ENCODE results near the gene SLC66A1.
"Not testable (repeated sequence)": the region's sequence is repeated elsewhere in the genome, so short reads cannot be mapped to it uniquely, and the experiment has no call there.

Gene SLC66A1

DNA sequence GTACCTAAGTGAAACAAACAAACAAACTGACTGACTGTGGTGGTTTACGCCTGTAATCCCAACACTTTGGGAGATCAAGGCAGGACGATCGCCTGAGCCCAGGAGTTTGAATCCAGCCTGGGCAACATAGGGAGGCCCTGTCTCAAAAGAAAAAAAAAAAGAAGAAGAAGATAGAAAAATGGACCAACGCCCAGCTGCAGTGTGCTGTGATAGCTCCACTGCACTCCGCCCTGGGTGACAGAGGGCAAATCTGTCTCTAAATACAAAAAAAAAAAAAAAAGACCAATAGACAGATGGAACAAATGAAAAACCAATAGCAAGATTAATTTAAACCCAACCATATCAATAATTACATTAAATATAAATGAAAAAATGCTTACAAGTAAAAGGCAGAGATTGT is 37.5 kb upstream of the SLC66A1 start:
- H3K4me3 ChIP-seq (ENCODE audit: low read depth, low read length): no peak overlapping the region
- no peak for DNase-seq (ENCODE audit: low read depth)
- TF ChIP-seq, protein P1, sequence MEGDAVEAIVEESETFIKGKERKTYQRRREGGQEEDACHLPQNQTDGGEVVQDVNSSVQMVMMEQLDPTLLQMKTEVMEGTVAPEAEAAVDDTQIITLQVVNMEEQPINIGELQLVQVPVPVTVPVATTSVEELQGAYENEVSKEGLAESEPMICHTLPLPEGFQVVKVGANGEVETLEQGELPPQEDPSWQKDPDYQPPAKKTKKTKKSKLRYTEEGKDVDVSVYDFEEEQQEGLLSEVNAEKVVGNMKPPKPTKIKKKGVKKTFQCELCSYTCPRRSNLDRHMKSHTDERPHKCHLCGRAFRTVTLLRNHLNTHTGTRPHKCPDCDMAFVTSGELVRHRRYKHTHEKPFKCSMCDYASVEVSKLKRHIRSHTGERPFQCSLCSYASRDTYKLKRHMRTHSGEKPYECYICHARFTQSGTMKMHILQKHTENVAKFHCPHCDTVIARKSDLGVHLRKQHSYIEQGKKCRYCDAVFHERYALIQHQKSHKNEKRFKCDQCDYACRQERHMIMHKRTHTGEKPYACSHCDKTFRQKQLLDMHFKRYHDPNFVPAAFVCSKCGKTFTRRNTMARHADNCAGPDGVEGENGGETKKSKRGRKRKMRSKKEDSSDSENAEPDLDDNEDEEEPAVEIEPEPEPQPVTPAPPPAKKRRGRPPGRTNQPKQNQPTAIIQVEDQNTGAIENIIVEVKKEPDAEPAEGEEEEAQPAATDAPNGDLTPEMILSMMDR (conservative IDR thresholded peaks at IDR 0.05; ENCODE audit: low read depth, low read length): no peak

DNA sequence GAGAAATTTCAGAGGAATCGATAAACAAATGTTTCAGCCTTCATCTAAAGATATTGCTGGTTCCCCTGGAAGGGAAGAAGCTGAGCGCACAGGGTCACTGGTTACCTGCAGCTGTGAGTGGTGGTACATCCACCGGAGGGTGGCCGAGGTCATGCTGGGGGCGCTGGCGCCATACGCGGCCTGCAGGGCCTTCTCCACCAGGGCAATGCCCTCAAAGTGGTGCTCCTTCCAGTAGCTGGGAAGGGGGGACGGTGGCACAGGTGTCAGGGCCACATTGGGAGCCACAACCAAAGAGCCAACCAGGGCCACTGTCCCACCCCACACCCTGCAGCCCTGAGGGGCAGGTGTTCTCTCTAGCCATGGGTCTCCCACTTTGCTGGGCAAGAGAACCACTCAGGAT is 28.2 kb upstream of the SLC66A1 start:
- TF ChIP-seq, protein P1 (conservative IDR thresholded peaks at IDR 0.05; ENCODE audit: low read depth, low read length): no peak
- no peak for DNase-seq (ENCODE audit: low read depth)
- no peak overlapping the region for H3K4me3 ChIP-seq (ENCODE audit: low read depth, low read length)

DNA sequence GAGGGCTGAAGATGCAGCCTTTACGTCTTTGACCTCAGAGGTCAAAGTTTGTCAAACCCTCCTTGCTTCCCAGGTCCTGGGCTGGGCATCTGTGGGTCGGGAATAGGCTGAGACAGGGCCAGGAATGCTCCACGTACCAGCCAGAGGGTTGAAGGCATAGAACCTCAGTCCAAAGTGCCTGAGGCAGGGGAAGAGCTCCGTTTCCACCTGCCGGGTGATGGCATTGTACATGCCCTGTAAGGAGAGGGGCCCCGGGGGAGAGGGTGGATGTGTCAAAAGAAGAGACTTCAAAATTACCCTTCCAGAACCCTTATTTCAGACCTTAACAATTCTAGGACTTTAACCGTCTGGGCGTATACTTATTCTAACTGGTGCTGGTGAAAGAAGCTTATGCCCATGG is 27.2 kb upstream of the SLC66A1 start:
- no peak overlapping the region for H3K4me3 ChIP-seq (ENCODE audit: low read depth, low read length)
- TF ChIP-seq, protein P1 (conservative IDR thresholded peaks at IDR 0.05; ENCODE audit: low read depth, low read length): no peak
- no peak for DNase-seq (ENCODE audit: low read depth)

DNA sequence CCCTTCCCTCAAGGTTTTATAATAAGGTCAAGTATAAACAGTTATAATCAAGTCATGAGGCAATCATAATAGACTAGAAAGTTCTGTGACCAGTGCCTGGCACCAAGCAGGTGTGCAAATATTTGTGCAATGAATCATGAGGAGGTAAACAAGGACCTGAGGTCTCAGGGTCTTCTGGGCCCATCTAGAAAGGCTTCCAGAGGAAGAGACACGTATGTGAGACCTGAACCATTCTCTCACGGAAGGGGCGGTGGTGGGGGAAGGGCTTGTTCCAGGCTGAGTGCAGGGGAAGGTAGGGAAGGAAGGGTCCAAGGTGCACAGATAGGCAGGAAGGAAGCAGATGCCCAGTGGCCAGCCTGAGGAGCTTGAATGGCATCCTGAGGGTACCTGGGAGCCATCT is 26.8 kb upstream of the SLC66A1 start:
- H3K4me3 ChIP-seq (ENCODE audit: low read depth, low read length); DNase-seq (ENCODE audit: low read depth): not testable (repeated sequence)

DNA sequence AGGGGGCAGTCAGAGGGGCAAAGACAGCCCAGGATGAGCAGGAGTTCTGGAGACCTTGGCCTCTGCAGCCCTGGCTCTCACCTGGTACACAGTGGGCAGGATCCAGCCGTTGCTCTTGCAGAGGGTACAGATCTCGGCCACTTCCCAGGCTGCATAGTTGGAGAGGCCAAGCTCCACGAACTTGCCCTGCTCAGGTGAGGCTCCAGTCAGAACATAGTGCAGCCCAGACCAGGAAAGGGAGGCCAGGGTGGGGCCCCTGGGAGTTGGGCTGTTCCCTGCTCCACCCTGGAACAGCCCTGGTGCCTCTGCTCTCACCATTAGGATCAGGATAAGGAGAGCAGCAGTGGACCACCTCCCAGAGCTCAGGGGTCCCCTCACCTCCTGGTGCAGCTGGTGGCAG is 26.3 kb upstream of the SLC66A1 start:
- DNase-seq (ENCODE audit: low read depth); H3K4me3 ChIP-seq (ENCODE audit: low read depth, low read length): not testable (repeated sequence)

DNA sequence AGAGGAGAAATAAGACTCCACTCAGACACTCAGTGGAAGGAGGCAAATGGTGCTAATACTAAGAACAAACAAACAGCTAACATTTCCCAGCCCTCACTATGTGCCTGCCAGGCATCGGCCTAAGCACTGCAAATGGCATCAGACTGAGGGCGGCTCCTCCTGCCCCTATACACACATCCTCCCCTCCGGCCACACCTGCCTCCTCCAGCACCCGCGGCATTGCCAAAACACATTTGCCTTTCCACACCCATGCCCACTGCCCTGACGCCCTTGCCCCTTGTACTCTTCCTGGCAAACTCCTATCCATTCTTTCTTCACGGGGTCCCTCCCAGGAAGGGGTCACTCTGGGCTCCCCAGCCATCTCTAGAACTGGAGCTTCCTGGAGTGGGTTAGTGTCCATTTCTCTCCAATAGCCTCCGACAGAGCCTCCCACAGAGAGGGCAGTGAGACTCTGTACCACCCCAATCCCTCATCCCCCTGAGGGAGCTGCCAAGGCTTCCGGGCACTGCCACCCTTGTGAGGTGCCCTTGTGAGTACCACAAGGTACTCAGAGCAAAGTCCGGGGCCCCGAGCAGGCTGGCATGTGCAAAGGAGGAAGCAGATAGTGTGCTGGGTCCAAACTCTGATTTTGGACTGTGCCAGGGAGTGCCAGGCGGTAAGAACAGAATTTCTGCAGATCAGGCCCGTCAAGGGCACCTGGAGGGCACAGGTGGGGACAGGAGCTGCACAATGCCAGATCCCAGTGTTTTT is 24.5 kb upstream of the SLC66A1 start:
- no peak for DNase-seq (ENCODE audit: low read depth)
- H3K4me3 ChIP-seq (ENCODE audit: low read depth, low read length): no peak overlapping the region
- TF ChIP-seq, protein P1 (conservative IDR thresholded peaks at IDR 0.05; ENCODE audit: low read depth, low read length): no peak

DNA sequence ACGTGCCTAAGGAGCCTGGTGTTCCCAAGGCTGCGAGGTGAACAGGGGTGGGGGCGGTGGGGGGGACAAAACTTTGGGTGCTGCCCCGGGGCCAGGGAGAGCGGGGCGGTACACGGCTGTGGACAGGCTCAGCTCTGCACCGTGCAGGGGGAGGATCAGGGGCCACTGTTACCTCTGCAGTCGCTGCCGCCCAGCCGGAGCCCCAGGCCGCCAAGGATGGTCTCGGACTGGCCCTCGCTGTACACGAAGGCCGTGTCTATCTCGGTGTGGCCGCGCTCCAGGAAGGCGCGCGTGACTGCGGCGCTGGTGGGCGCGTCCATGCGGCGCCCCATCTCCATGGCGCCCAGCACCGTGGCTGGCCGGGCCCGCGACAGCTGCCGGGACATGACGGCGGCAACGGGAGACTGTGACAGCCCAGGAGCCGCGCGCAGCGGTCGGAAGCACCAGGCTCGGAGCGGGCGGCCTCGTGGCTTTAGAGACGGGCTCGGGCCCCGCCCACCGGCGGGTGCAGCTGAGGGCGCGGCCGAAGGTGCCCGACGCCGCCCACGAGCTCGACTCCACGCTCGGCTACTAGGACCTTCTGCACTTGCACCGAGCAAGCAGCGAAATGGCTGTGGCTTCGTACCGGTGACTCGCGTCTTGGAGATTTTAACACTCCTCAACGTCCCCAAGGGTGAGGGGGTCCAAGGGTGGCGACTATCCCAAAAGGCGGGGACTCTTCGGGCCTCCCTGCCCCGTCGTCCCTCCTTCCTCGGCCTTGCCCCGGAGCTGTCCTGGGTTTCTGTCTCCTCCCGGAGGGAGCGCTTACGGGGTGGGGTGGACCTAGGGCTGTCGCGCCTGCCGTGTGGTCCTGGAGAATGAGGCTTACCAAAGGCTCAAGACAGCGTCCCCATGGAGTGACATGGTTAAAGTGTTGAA is 23.5 kb upstream of the SLC66A1 start, which contains the start of gene AKR7A3:
Gene AKR7A3, minus strand, starts transcription at position 447 of the 918 bp plus-strand sequence. Its CDS starts 61 bp downstream, at position 386.
- peak; percentile 19 for DNase-seq (ENCODE audit: low read depth)
- peak within 1 kb of the TSS; percentile 48 for H3K4me3 ChIP-seq (ENCODE audit: low read depth, low read length)

DNA sequence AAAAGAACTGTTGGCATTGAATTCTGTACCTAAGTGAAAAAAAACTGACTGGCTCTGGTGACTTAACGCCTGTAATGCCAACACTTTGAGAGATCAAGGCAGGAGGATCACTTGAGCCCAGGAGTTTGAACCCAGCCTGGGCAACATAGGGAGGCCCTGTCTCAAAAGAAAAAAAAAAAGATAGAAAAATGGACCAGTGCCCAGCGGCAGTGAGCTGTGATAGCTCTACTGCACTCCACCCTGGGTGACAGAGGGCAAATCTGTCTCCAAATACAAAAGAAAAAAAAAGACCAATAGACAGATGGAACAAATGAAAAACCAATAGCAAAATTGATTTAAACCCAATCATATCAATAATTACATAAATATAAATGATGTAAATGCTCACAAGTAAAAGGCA is 22.9 kb upstream of the SLC66A1 start:
- no peak overlapping the region for H3K4me3 ChIP-seq (ENCODE audit: low read depth, low read length)
- no peak for DNase-seq (ENCODE audit: low read depth)

More for the DNA sequence above, 22.9 kb upstream of the SLC66A1 start:
- TF ChIP-seq, protein P1 (conservative IDR thresholded peaks at IDR 0.05; ENCODE audit: low read depth, low read length): no peak

Data from choroid plexus epithelial cell (primary cell).